ENCODE data around the gene GCK.

DNA sequence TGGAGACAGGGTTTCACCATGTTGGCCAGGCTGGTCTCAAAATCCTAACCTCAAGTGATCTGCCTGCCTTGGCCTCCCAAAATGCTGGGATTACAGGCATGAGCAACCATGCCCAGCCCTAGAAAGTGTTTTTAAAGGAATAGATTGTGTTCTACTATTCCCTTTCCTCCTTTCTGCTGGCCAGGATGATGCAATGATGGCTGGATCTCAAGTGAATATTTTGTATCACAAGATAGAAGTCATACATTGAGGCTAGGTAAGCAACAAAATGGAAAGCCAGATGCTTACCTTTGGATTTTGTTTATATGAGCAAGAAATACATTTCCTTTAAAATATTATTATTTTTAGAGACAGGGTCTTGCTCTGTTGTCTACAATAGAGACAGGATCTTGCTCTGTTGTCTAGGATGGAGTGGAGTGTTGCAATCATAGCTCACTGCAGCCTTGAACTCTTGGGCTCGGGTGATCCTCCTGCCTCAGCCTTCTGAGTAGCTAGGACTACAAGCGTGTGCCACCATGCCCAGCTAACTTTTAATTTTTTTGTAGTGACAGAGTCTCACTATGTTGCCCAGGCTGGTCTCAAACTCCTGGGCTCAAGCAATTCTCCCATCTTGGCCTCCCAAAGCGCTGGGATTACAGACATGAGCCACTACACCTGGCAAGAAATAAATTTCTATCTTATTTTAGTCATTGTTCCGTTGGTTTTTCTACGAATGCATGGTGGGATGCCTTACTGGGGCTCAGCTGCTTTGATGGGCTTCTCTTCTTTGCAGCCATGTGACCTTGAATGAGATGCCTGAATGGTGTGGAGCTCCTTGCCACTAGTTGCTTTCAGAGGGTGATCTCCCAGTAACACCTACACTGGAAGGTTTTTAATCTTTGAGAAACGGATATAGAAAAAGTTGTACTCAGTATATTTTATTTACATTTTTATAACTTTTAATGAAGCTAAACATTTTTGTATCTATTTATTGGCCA is 90.9 kb downstream of the GCK start:
- TF ChIP-seq TEAD4 (IDR thresholded peaks at IDR 0.05), result no peak
- TF ChIP-seq EP300 (IDR thresholded peaks at IDR 0.05; ENCODE audit: borderline replicate concordance), result no peak
- TF ChIP-seq TAF1 (IDR thresholded peaks at IDR 0.05; ENCODE audit: low read depth), result no peak
- no peak for TF ChIP-seq REST (IDR thresholded peaks at IDR 0.05; ENCODE audit: low read depth)
- TF ChIP-seq, protein P1, sequence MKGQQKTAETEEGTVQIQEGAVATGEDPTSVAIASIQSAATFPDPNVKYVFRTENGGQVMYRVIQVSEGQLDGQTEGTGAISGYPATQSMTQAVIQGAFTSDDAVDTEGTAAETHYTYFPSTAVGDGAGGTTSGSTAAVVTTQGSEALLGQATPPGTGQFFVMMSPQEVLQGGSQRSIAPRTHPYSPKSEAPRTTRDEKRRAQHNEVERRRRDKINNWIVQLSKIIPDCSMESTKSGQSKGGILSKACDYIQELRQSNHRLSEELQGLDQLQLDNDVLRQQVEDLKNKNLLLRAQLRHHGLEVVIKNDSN (IDR thresholded peaks at IDR 0.05), result no peak
- no peak for TF ChIP-seq RAD21 (IDR thresholded peaks at IDR 0.05; ENCODE audit: low read depth)
- 0 out of 2 replicates have a peak, but pooled peaks have one; percentile 10 for TF ChIP-seq CEBPB (IDR thresholded peaks at IDR 0.05)
